WTC11 (cell line): ENCODE results near the gene RSRC1.

Experiments
- NFYB ChIP-seq: sonication (generic); formaldehyde crosslinking; conservative IDR thresholded peaks from 2 replicates; pipeline ENCODE4 v1.8.0; 2022; ENCODE audit warnings: low read depth, missing genetic modification reagents
- PRDM15 ChIP-seq: sonication (generic); formaldehyde crosslinking; IDR thresholded peaks from 2 replicates; pipeline ENCODE4 v1.8.0; 2022; ENCODE audit warnings: missing genetic modification reagents

DNA sequence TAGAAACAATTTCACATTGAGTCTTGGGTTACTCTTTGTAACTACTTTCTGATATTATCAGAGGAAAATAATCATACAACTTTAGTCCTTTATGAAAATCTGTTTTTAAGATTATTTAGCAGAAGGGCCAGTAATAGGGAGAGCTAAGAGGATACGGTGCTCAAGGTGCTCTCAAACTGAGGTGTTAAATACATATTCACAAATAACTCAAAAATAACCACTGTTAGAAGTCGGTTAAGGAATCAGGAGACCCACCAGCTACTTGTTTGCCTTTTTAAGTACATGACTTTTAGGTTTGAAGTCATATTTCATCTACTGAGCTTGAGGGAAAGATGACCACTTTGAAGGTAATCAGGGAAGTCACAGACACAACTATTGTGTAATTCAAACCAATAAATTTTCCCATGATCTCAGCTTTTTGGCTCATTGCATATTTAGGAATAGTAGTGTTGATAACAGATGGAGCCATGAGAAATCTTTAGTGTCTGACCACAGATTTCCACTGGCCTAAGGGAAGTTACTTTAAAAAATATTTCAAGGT, 1.4 kb upstream of the RSRC1 start:
- TF ChIP-seq NFYB (CRISPR knock-in tag) (no peak), PRDM15 (CRISPR knock-in tag) (no peak)
